Fibroblast of mammary gland (primary cell): ENCODE data around the gene STX2.

Experiments
- DNase-seq: peaks from one replicate; pipeline ENCODE4 v3.0.0-alpha.2; 2010; ENCODE audit warnings: low read depth
- H3K4me3 ChIP-seq: 2 replicates; pipeline ENCODE4 v1.5.1; 2011; ENCODE audit warnings: low read depth, mild to moderate bottlenecking, low read length, moderate library complexity; ENCODE audit not compliant: control insufficient read depth
- CTCF ChIP-seq: conservative IDR thresholded peaks from 2 replicates; pipeline ENCODE4 v1.5.1; 2011; ENCODE audit warnings: low read depth, low read length, inconsistent platforms; ENCODE audit not compliant: control insufficient read depth, insufficient read depth

STX2 gene

GRCh38 chr12:130815028-130815741 is 23.9 kb downstream of the STX2 start:
- no peak overlapping the region for H3K4me3 ChIP-seq
- no peak for TF ChIP-seq CTCF
- DNase-seq, result no peak

GRCh38 chr12:130813949-130814348 is 25.1 kb downstream of the STX2 start:
- DNase-seq, result no peak
- no peak for TF ChIP-seq CTCF
- no peak overlapping the region for H3K4me3 ChIP-seq

- no peak overlapping the region for H3K4me3 ChIP-seq
- no peak for TF ChIP-seq CTCF
- no peak for DNase-seq
Measured at GRCh38 chr12:130813436-130813835, 25.6 kb downstream of the STX2 start.

- no peak overlapping the region for H3K4me3 ChIP-seq
- no peak for TF ChIP-seq CTCF
- DNase-seq, result no peak
Measured at GRCh38 chr12:130809791-130810190, 29.3 kb downstream of the STX2 start.

DNA sequence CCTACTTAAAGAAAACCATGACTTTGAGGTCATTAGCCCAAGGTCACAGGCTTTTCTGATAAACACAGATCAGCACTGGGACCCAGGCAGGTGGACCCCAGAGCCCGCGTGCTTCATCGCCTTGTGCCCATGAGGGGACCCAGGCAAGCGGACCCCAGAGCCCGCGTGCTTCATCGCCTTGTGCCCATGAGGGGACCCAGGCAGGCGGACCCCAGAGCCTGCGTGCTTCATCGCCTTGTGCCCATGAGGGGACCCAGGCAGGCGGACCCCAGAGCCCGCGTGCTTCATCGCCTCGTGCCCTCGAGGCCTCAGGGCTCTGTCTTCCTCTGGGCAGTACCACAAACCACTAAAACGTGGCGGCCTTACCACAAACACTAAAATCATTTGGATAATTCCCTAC is 31.7 kb downstream of the STX2 start:
- no peak overlapping the region for H3K4me3 ChIP-seq
- DNase-seq, result no peak
- TF ChIP-seq CTCF, result no peak

GRCh38 chr12:130806574-130806973 is 32.5 kb downstream of the STX2 start:
- TF ChIP-seq CTCF, result no peak
- no peak for DNase-seq
- no peak overlapping the region for H3K4me3 ChIP-seq

GRCh38 chr12:130805635-130806034 is 33.4 kb downstream of the STX2 start:
- TF ChIP-seq CTCF, result no peak
- H3K4me3 ChIP-seq, result no peak overlapping the region
- DNase-seq, result no peak
